Right lobe of liver (tissue), 6 donors: ENCODE measurements around the gene HIKESHI. TPM values are rescaled to one million over a fixed set of nuclear protein-coding genes. Genes with fewer than 3 reads are reported as not detected.

ENCODE experiments used
- ATAC-seq, 4 donors: fragments of 200-7000 bp; cut with Tn5 transposase; one replicate each; pipeline ENCODE4 v1.9.1; 2020; ENCODE audit warnings: mild to moderate bottlenecking in 4 of 4, moderate library complexity in 4 of 4
- DNase-seq, 3 donors: peaks; one replicate each; pipeline ENCODE4 v3.0.0-alpha.2; 2020
- H3K27ac ChIP-seq, 3 donors: fragments of 200-600 bp; one replicate each; pipeline ENCODE4 v1.8.0; 2022
- H3K27me3 ChIP-seq, 2 donors: fragments of 200-600 bp; one replicate each; pipeline ENCODE4 v1.8.0; 2022
- H3K36me3 ChIP-seq, 4 donors: fragments of 200-600 bp; sonication (generic) in 1 of 4; one replicate each; pipeline versions ENCODE4 v1.5.1 to v1.8.0; 2017 to 2022; ENCODE audit warnings: control low read depth in 1 of 4
- H3K4me1 ChIP-seq, 4 donors: fragments of 200-600 bp; sonication (generic) in 1 of 4; one replicate each; pipeline versions ENCODE4 v1.5.1 to v1.8.0; 2017 to 2022; ENCODE audit warnings: control low read depth in 1 of 4
- H3K4me3 ChIP-seq, 3 donors: fragments of 200-600 bp; one replicate each; pipeline ENCODE4 v1.8.0; 2022
- H3K9me3 ChIP-seq, 4 donors: fragments of 200-600 bp; sonication (generic) in 1 of 4; one replicate each; pipeline versions ENCODE4 v1.5.1 to v1.8.0; 2017 to 2022; ENCODE audit warnings: control low read depth in 1 of 4
- POLR2A ChIP-seq: fragments of 450-650 bp; IDR thresholded peaks from one replicate; pipeline ENCODE4 v1.6.1; 2017; ENCODE audit warnings: antibody characterized with exemption, mild to moderate bottlenecking
- WGBS: methylation state at CpG from one replicate; pipeline ENCODE4 v1.1.6; 2018; ENCODE audit warnings: low coverage, low lambda C conversion rate; ENCODE audit not compliant: insufficient coverage; ENCODE audit errors: missing lambda C conversion rate; 5-methylcytosine and 5-hydroxymethylcytosine counted together
- intact Hi-C, 2 donors: fragments of 100-400 bp; cut with DNase I; formaldehyde crosslinking; loops; one replicate each; pipeline versions ENCODE4 v1.11.2 to v1.14.1; 2022
- total RNA-seq, 6 experiments: library from RNA; depleted of rRNA in 2 of 6; stranded (reverse); fragments of >200 nt in 2 of 6; fragmentation: NEBNext Ultra II Directional in 3 of 6; extraction: Animal tissue kit (Norgen Biotek cat#: 25700) in 3 of 6; gene quantifications; one replicate each; pipeline versions ENCODE4 v1.1.0 to v1.2.4, GENCODE V29; 2016 to 2023
- TF ChIP-seq, protein P1 (sequence below), 4 donors: fragments of 200-600 bp in 3 of 4; fragments of 450-650 bp in 1 of 4; IDR thresholded peaks; one replicate each; pipeline versions ENCODE4 v1.5.1 to v1.8.0; 2016 to 2022; ENCODE audit warnings: antibody characterized with exemption in 4 of 4, mild to moderate bottlenecking in 2 of 4
- donor health status: DM: no; HTN: yes; CAD: no.
- donor health status: DM: no; HTN: no; CAD: no.
- donor health status: DM: no; HTN: no; CAD: no.
- donor health status: DM: no; HTN: yes; CAD: no.
- donor health status: DM: no; HTN: yes; CAD: no.

Gene HIKESHI
- total RNA-seq, 6 experiments from 2014 or later: 10.1 to 17.0 (median 14.2) TPM

DNA sequence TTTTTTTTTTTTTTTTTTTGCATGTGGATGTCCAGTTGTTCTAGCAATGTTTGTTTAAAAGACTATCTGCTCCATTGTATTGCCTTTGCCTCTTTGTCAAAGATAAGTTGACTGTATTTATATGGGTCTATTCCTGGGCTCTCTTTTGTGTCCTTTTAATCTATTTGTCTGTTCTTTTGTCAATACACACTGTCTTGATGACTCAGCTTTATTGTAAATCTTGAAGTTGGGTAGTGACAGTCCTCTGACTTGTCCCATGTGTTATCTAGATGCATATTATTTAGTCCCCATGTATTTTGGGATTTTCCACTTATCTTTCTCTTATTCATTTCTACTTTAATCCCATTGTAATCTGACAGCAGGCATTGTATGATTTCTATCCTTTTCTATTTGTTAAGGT lies 75.9 kb downstream of the HIKESHI start:
- DNase-seq: no peak
- Histone ChIP-seq H3K27ac (no peak overlapping the region), H3K4me3 (no peak overlapping the region), H3K4me1 (peaks cover 0 to 4% (median 0%) of the 10 kb centered on the region in 4 donors), H3K36me3 (no peaks in the 10 kb centered on the region), H3K27me3 (no peaks in the 10 kb centered on the region), H3K9me3 (no peaks in the 10 kb centered on the region)
- no peak for ATAC-seq
- TF ChIP-seq, protein P1, sequence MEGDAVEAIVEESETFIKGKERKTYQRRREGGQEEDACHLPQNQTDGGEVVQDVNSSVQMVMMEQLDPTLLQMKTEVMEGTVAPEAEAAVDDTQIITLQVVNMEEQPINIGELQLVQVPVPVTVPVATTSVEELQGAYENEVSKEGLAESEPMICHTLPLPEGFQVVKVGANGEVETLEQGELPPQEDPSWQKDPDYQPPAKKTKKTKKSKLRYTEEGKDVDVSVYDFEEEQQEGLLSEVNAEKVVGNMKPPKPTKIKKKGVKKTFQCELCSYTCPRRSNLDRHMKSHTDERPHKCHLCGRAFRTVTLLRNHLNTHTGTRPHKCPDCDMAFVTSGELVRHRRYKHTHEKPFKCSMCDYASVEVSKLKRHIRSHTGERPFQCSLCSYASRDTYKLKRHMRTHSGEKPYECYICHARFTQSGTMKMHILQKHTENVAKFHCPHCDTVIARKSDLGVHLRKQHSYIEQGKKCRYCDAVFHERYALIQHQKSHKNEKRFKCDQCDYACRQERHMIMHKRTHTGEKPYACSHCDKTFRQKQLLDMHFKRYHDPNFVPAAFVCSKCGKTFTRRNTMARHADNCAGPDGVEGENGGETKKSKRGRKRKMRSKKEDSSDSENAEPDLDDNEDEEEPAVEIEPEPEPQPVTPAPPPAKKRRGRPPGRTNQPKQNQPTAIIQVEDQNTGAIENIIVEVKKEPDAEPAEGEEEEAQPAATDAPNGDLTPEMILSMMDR (IDR thresholded peaks at IDR 0.05): no peak
- TF ChIP-seq POLR2A: no peak
- intact Hi-C loops: no loop called here

DNA sequence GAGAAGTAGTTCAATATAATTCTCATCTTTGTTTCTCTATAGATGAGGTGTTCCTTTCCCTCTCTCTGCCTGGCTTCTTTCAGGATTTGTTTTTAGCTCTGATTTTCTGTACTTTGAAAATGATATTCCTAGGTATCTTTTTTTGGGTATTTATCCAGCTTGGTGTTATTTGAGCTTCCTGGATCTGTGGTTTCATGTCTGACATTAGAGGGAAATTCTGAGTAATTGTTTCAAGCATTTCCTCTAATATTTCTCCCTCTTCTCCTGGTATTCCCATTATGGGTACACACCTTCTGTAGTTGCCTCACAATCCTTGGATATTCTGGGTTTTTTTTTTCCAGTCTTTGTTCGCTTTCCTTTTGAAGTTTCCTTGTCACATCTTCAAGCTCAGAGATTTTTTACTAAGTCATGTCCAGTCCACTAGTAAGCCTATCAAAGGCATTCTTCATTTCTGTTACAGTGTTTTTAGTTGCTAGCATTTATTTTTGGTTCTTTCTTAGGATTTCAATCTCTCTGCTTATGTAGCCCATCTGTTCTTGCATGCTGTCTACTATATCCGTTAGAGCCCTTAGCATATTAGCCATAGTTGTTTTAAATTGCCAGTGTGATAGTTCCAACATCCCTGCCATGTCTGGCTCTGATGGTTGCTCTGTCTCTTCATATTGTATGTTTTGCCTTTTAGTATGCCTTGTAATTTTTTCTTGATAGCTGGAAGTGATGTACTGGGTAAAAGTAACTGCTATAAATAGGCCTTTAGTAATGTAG lies 78.4 kb downstream of the HIKESHI start:
- H3K4me3 ChIP-seq: no peak overlapping the region
- no peak for TF ChIP-seq POLR2A
- TF ChIP-seq, protein P1 (IDR thresholded peaks at IDR 0.05): no peak
- H3K36me3 ChIP-seq: no peaks in the 10 kb centered on the region
- no peak overlapping the region for H3K27ac ChIP-seq
- WGBS: 63% methylated on average over 2 of the region's 2 CpGs
- ATAC-seq (no peak), DNase-seq (no peak)
- no peaks in the 10 kb centered on the region for H3K9me3 ChIP-seq
- no peaks in the 10 kb centered on the region for H3K4me1 ChIP-seq
- intact Hi-C loops: no loop called here
- H3K27me3 ChIP-seq: no peaks in the 10 kb centered on the region

DNA sequence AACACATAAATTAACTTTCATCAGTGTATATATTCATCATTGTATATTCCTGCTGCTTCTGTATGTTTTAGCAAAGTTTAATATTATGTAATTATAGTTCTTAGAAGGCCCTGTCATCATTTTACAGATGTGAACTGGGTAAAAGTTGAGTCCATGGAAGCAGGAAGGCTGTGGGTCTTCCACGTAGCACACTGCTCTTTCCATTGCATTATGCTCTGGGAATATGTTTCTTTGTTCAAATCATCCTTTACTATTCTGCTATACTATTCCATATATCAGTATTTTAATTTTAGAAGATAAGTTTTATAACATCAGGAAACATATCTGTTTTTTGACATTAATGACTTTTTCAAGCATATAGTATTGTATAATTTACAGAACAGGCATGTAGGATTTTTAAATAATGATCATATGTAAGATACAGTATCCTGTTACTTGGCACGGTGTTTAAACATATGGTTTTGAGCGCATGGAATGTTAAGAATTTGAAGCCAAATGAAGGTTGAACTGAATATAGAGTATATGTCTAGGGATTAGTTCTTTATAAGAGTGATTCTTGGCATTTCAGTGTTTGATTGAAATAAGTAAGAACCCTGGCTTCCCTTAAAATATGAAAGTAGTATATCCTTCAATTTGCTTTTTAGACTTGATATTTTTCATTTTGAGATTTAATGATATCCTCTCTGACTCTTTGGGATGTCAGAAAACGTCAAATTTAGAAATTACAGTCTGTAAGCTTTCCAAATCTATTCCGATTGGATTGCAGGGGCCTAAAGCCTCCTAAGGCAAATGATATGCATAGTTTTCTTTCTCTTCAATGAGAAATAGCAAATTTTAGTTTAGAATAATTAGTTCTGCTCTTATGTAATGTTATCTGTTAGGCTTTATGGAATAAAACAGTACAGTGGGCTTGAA lies 81.3 kb downstream of the HIKESHI start:
- Histone ChIP-seq H3K27me3 (no peaks in the 10 kb centered on the region), H3K4me1 (no peaks in the 10 kb centered on the region), H3K36me3 (no peaks in the 10 kb centered on the region), H3K4me3 (no peak overlapping the region), H3K27ac (no peak overlapping the region), H3K9me3 (no peaks in the 10 kb centered on the region)
- DNase-seq: no peak
- intact Hi-C loops: no loop called here
- ATAC-seq: no peak
- TF ChIP-seq, protein P1 (IDR thresholded peaks at IDR 0.05): no peak
- WGBS: 72% methylated on average over 5 of the region's 5 CpGs

DNA sequence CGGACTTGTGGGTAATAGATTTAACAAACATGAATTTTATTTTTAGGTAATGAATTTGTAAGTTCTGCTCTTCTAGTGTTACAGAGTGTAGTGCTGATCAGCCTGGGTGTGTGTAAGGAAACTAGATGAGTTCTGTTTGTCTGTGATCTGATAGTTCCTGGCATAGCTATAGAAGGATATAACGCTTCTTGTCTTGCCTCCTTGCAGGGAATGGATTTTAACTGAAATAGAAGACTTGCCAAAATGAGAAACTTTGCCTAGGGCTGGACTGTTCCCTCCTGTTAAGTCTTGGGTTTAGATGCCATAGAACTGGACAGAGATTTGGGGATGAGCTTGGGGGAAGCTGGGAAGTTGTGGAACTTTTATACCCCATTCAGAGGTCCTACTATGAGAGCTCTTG lies 84.2 kb downstream of the HIKESHI start:
- DNase-seq (no peak), ATAC-seq (no peak)
- H3K27me3 ChIP-seq: no peaks in the 10 kb centered on the region
- H3K27ac ChIP-seq: no peak overlapping the region
- intact Hi-C loops: no loop called here
- no peaks in the 10 kb centered on the region for H3K4me1 ChIP-seq
- 100% methylated on average over 2 of the region's 2 CpGs for WGBS
- TF ChIP-seq, protein P1 (IDR thresholded peaks at IDR 0.05): no peak
- no peak for TF ChIP-seq POLR2A
- H3K9me3 ChIP-seq: no peaks in the 10 kb centered on the region
- no peaks in the 10 kb centered on the region for H3K36me3 ChIP-seq
- H3K4me3 ChIP-seq: no peak overlapping the region
